Neural crest cell (in vitro differentiated cells): ENCODE measurements around the gene SBK2. TPM values are rescaled to one million over a fixed set of nuclear protein-coding genes. Genes with fewer than 3 reads are reported as not detected.
A peak's percentile ranks its signal among the peaks of the same experiment; 100 is the strongest.
"Not testable (repeated sequence)": the region's sequence is repeated elsewhere in the genome, so short reads cannot be mapped to it uniquely, and the experiment has no call there.

ENCODE experiments used
- DNase-seq: peaks from one replicate; pipeline ENCODE4 v3.0.0; 2021; ENCODE audit warnings: low read depth, mixed read lengths, low spot score
- H3K27ac Mint-ChIP-seq: one replicate; pipeline ENCODE4 v1.8.0; 2021; ENCODE audit warnings: mild to moderate bottlenecking, mixed read lengths; ENCODE audit not compliant: unreplicated experiment
- H3K27me3 Mint-ChIP-seq: 2 replicates; pipeline ENCODE4 v1.8.0; 2021; ENCODE audit warnings: low read depth, mild to moderate bottlenecking, mixed read lengths
- H3K36me3 Mint-ChIP-seq: 2 replicates; pipeline ENCODE4 v1.8.0; 2021; ENCODE audit warnings: low read depth, mild to moderate bottlenecking, mixed read lengths
- H3K4me1 Mint-ChIP-seq: 2 replicates; pipeline ENCODE4 v1.8.0; 2021; ENCODE audit warnings: mixed read lengths
- H3K4me3 Mint-ChIP-seq: one replicate; pipeline ENCODE4 v1.8.0; 2021; ENCODE audit warnings: mild to moderate bottlenecking, mixed read lengths
- H3K9me3 Mint-ChIP-seq: 2 replicates; pipeline ENCODE4 v1.8.0; 2021; ENCODE audit warnings: mixed read lengths
- CTCF ChIP-seq: fragments of 200-600 bp; sonication (generic); conservative IDR thresholded peaks from 2 replicates; pipeline ENCODE4 v1.5.0; 2021; ENCODE audit warnings: antibody characterized with exemption, mild to moderate bottlenecking
- total RNA-seq: library from RNA; stranded (reverse); gene quantifications from 2 replicates; pipeline ENCODE4 v1.2.1, GENCODE V29; 2021

Gene SBK2
- total RNA-seq, 1 donor from 2014 or later: not detected

GRCh38 chr19:55537741-55538111 lies 793 bp upstream of the SBK2 start:
- H3K27ac Mint-ChIP-seq: no peak overlapping the region
- no peaks in the 10 kb centered on the region for H3K4me1 Mint-ChIP-seq
- no peak for DNase-seq
- H3K4me3 Mint-ChIP-seq: no peak overlapping the region
- TF ChIP-seq CTCF: no peak
- no peaks in the 10 kb centered on the region for H3K27me3 Mint-ChIP-seq
- no peaks in the 10 kb centered on the region for H3K36me3 Mint-ChIP-seq
- H3K9me3 Mint-ChIP-seq: no peaks in the 10 kb centered on the region

- no peaks in the 10 kb centered on the region for H3K36me3 Mint-ChIP-seq
- no peak overlapping the region for H3K4me3 Mint-ChIP-seq
- no peaks in the 10 kb centered on the region for H3K4me1 Mint-ChIP-seq
- DNase-seq: no peak
- H3K27me3 Mint-ChIP-seq: no peaks in the 10 kb centered on the region
- H3K27ac Mint-ChIP-seq: no peak overlapping the region
- no peak for TF ChIP-seq CTCF
- no peaks in the 10 kb centered on the region for H3K9me3 Mint-ChIP-seq
Observed at GRCh38 chr19:55536366-55536765, 567 bp downstream of the SBK2 start.

GRCh38 chr19:55535965-55536350 lies 975 bp downstream of the SBK2 start:
- TF ChIP-seq CTCF: no peak
- Mint-ChIP-seq H3K36me3 (no peaks in the 10 kb centered on the region), H3K4me1 (no peaks in the 10 kb centered on the region), H3K27me3 (no peaks in the 10 kb centered on the region), H3K27ac (no peak overlapping the region), H3K9me3 (no peaks in the 10 kb centered on the region), H3K4me3 (no peak overlapping the region)
- DNase-seq: no peak

GRCh38 chr19:55535173-55535964 lies 1.6 kb downstream of the SBK2 start:
- H3K4me3 Mint-ChIP-seq: no peak overlapping the region
- no peaks in the 10 kb centered on the region for H3K4me1 Mint-ChIP-seq
- H3K27me3 Mint-ChIP-seq: no peaks in the 10 kb centered on the region
- no peak for DNase-seq
- no peak for TF ChIP-seq CTCF
- no peaks in the 10 kb centered on the region for H3K9me3 Mint-ChIP-seq
- peak overlapping the region; percentile 35 for H3K27ac Mint-ChIP-seq
- H3K36me3 Mint-ChIP-seq: no peaks in the 10 kb centered on the region

GRCh38 chr19:55534280-55534679 lies 2.7 kb downstream of the SBK2 start:
- H3K9me3 Mint-ChIP-seq, H3K4me1 Mint-ChIP-seq, H3K4me3 Mint-ChIP-seq, H3K36me3 Mint-ChIP-seq, H3K27me3 Mint-ChIP-seq, H3K27ac Mint-ChIP-seq, DNase-seq: not testable (repeated sequence)

- TF ChIP-seq CTCF: no peak
- H3K27me3 Mint-ChIP-seq: no peaks in the 10 kb centered on the region
- H3K4me1 Mint-ChIP-seq: no peaks in the 10 kb centered on the region
- H3K27ac Mint-ChIP-seq: no peak overlapping the region
- no peak overlapping the region for H3K4me3 Mint-ChIP-seq
- no peak for DNase-seq
- no peaks in the 10 kb centered on the region for H3K36me3 Mint-ChIP-seq
- no peaks in the 10 kb centered on the region for H3K9me3 Mint-ChIP-seq
Observed at GRCh38 chr19:55530996-55531395, 5.9 kb downstream of the SBK2 start.
